ENCODE data around the gene DARS1.

Gene DARS1

DNA sequence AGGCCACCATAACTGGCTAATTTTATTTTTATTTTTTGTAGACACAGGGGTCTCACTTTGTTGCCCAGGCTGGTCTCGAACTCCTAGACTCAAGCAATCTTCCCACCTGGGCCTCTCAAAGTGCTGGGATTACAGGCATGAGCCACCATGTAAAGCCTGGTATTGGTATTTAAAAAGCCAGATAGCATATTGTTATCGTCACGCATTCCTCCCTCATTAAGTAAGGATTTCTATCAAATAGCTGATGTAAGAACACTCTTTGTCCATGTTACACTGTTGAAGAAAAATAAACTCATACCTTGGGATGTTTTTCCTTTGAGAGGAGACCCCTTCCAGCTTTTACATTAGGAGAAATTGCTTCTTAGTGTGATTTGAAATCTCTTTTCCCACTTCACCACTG, 39.2 kb upstream of the DARS1 start:
- Histone ChIP-seq H3K9ac (ENCODE audit: low read length) (peak overlapping the region; percentile 62), H3K36me3 (ENCODE audit: control insufficient read depth, insufficient read depth, low read length) (no peaks in the 10 kb centered on the region), H3K4me1 (ENCODE audit: control insufficient read depth, low read depth, low read length) (peaks cover 3% of the 10 kb centered on the region), H2BK15ac (replicated peaks; ENCODE audit: low read depth) (peak overlapping the region; percentile 94), H3K18ac (ENCODE audit: low read length) (no peak overlapping the region), H2BK5ac (ENCODE audit: low read length) (no peak overlapping the region), H3K4ac (ENCODE audit: low read depth, low read length) (no peak overlapping the region), H3K79me2 (ENCODE audit: control insufficient read depth, insufficient read depth, low read length) (no peaks in the 10 kb centered on the region), H3K23ac (ENCODE audit: low read length) (no peak overlapping the region), H3K4me3 (ENCODE audit: low read length) (no peak overlapping the region), H3K27ac (ENCODE audit: low read depth, low read length) (no peak overlapping the region), H4K5ac (ENCODE audit: low read length) (no peak overlapping the region), H2BK120ac (ENCODE audit: low read depth, low read length) (no peak overlapping the region), H4K8ac (ENCODE audit: low read depth, low read length) (no peak overlapping the region), H3K56ac (ENCODE audit: low read length) (peak overlapping the region; percentile 3), H2AK5ac (ENCODE audit: low read length) (no peak overlapping the region), H3K79me1 (ENCODE audit: low read length) (no peaks in the 10 kb centered on the region), H3K27me3 (ENCODE audit: insufficient read depth, low read length, poor library complexity) (no peaks in the 10 kb centered on the region), H3K4me2 (ENCODE audit: low read length) (no peak overlapping the region)
- no CpG with 5 or more reads among the region's 3 CpGs for WGBS (ENCODE audit: extremely low coverage, insufficient coverage, low lambda C conversion rate)
- DNase-seq, result no peak

DNA sequence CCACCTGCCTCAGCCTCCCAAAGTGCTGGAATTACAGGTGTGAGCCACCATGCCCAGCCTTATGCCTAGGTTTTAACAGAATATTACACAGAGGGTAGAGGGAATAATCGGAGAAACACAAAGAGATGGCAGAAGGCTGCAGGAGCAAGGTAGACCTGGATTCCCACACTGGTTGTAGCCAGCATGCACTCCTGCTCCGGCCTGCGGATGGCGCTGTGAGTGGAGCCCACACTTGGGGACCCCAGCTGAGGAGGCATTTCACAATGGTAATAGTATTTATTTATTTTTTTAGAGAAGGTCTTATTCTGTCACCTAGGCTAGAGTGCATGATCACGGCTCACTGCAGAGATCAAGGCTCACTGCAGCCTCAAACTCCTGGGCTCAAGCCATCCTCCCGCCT, 38.8 kb upstream of the DARS1 start:
- H3K79me2 ChIP-seq (ENCODE audit: control insufficient read depth, insufficient read depth, low read length), result no peaks in the 10 kb centered on the region
- H2AK5ac ChIP-seq (ENCODE audit: low read length), result no peak overlapping the region
- H4K8ac ChIP-seq (ENCODE audit: low read depth, low read length), result no peak overlapping the region
- no peak overlapping the region for H3K4me3 ChIP-seq (ENCODE audit: low read length)
- H3K79me1 ChIP-seq (ENCODE audit: low read length), result no peaks in the 10 kb centered on the region
- no peak overlapping the region for H3K27ac ChIP-seq (ENCODE audit: low read depth, low read length)
- H3K23ac ChIP-seq (ENCODE audit: low read length), result no peak overlapping the region
- H3K36me3 ChIP-seq (ENCODE audit: control insufficient read depth, insufficient read depth, low read length), result no peaks in the 10 kb centered on the region
- DNase-seq, result no peak
- H3K4me1 ChIP-seq (ENCODE audit: control insufficient read depth, low read depth, low read length), result peaks cover 3% of the 10 kb centered on the region
- no peak overlapping the region for H2BK120ac ChIP-seq (ENCODE audit: low read depth, low read length)
- H4K5ac ChIP-seq (ENCODE audit: low read length), result no peak overlapping the region
- H3K9ac ChIP-seq (ENCODE audit: low read length), result no peak overlapping the region
- WGBS (ENCODE audit: extremely low coverage, insufficient coverage, low lambda C conversion rate), result no CpG with 5 or more reads among the region's 6 CpGs
- H3K27me3 ChIP-seq (ENCODE audit: insufficient read depth, low read length, poor library complexity), result no peaks in the 10 kb centered on the region
- H3K56ac ChIP-seq (ENCODE audit: low read length), result no peak overlapping the region
- H3K4me2 ChIP-seq (ENCODE audit: low read length), result no peak overlapping the region
- H2BK5ac ChIP-seq (ENCODE audit: low read length), result no peak overlapping the region
- H3K4ac ChIP-seq (ENCODE audit: low read depth, low read length), result no peak overlapping the region
- H3K18ac ChIP-seq (ENCODE audit: low read length), result no peak overlapping the region
- H2BK15ac ChIP-seq (replicated peaks; ENCODE audit: low read depth), result peak overlapping the region; percentile 94

DNA sequence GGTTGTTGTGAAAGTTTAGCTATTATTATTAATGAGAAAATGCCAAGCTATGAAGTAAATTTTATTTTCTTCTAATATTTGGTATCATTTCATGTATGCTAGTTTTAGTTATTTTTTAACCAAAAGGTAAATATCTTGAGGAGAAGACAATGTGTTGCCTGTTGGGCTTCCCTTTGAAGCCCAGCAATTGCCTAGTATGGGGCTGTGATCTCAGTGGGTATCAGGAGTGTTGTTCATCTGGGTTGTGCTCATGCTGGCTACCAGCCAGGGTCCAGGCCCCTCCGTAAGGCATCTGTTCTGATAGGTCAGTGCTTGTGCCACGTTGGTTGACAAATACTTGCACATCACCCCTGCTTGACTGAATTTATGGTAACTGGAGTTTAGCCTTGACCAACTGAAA, 38.0 kb upstream of the DARS1 start:
- DNase-seq, result no peak
- Histone ChIP-seq H3K27ac (ENCODE audit: low read depth, low read length) (no peak overlapping the region), H3K23ac (ENCODE audit: low read length) (no peak overlapping the region), H2BK5ac (ENCODE audit: low read length) (no peak overlapping the region), H3K9ac (ENCODE audit: low read length) (no peak overlapping the region), H4K5ac (ENCODE audit: low read length) (no peak overlapping the region), H2AK5ac (ENCODE audit: low read length) (no peak overlapping the region), H3K4me2 (ENCODE audit: low read length) (no peak overlapping the region), H3K18ac (ENCODE audit: low read length) (no peak overlapping the region), H3K4ac (ENCODE audit: low read depth, low read length) (no peak overlapping the region), H3K79me2 (ENCODE audit: control insufficient read depth, insufficient read depth, low read length) (no peaks in the 10 kb centered on the region), H3K36me3 (ENCODE audit: control insufficient read depth, insufficient read depth, low read length) (no peaks in the 10 kb centered on the region), H2BK120ac (ENCODE audit: low read depth, low read length) (no peak overlapping the region), H3K4me3 (ENCODE audit: low read length) (no peak overlapping the region), H3K56ac (ENCODE audit: low read length) (no peak overlapping the region), H3K27me3 (ENCODE audit: insufficient read depth, low read length, poor library complexity) (no peaks in the 10 kb centered on the region), H3K79me1 (ENCODE audit: low read length) (no peaks in the 10 kb centered on the region), H4K8ac (ENCODE audit: low read depth, low read length) (no peak overlapping the region), H2BK15ac (replicated peaks; ENCODE audit: low read depth) (no peak overlapping the region), H3K4me1 (ENCODE audit: control insufficient read depth, low read depth, low read length) (peaks cover 3% of the 10 kb centered on the region)
- no CpG with 5 or more reads among the region's 2 CpGs for WGBS (ENCODE audit: extremely low coverage, insufficient coverage, low lambda C conversion rate)

DNA sequence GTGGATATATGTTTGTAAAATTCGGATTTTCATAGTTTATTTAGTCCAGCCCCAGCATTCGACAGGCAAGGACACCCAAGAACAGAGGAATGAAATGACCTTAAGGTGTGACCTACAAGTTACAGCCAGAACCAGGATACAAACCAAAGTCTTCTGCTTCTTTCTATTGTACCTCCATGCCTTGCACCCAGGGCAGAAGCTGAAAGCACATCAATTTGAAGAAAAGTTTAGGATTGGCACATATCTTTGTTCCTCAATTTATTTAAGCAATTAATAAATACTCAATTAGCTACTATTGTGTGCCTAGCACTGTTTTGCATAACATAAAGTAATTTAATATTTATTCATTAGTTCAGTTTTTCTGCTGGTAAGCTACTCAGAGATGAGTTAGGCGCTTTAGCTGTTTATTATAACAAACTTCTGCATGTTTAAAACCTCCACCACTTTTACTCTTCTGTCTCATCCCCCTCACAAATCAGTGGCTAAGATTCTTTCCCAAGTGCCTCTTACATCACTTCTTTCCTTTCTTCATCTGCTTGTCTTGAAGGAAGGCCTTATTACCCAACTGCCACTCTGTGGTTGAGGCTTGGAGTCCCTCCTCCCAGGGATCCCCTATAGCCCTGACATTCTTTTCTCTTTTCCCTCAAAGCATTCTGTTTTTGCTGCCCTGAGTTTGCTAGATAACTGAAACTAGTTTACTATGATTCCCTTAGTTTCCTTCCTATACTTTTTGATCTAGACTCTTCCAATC, 37.1 kb upstream of the DARS1 start:
- Histone ChIP-seq H3K4me2 (ENCODE audit: low read length) (no peak overlapping the region), H3K4me1 (ENCODE audit: control insufficient read depth, low read depth, low read length) (peaks cover 3% of the 10 kb centered on the region), H3K9ac (ENCODE audit: low read length) (no peak overlapping the region), H2BK15ac (replicated peaks; ENCODE audit: low read depth) (no peak overlapping the region), H3K79me1 (ENCODE audit: low read length) (no peaks in the 10 kb centered on the region), H3K23ac (ENCODE audit: low read length) (no peak overlapping the region), H3K4ac (ENCODE audit: low read depth, low read length) (no peak overlapping the region), H4K8ac (ENCODE audit: low read depth, low read length) (no peak overlapping the region), H2BK120ac (ENCODE audit: low read depth, low read length) (no peak overlapping the region), H3K79me2 (ENCODE audit: control insufficient read depth, insufficient read depth, low read length) (no peaks in the 10 kb centered on the region), H3K27ac (ENCODE audit: low read depth, low read length) (no peak overlapping the region), H4K5ac (ENCODE audit: low read length) (no peak overlapping the region), H2BK5ac (ENCODE audit: low read length) (no peak overlapping the region), H2AK5ac (ENCODE audit: low read length) (no peak overlapping the region), H3K27me3 (ENCODE audit: insufficient read depth, low read length, poor library complexity) (no peaks in the 10 kb centered on the region), H3K4me3 (ENCODE audit: low read length) (no peak overlapping the region), H3K18ac (ENCODE audit: low read length) (no peak overlapping the region), H3K36me3 (ENCODE audit: control insufficient read depth, insufficient read depth, low read length) (no peaks in the 10 kb centered on the region), H3K56ac (ENCODE audit: low read length) (no peak overlapping the region)
- no peak for DNase-seq
- no CpG with 5 or more reads among the region's 3 CpGs for WGBS (ENCODE audit: extremely low coverage, insufficient coverage, low lambda C conversion rate)

DNA sequence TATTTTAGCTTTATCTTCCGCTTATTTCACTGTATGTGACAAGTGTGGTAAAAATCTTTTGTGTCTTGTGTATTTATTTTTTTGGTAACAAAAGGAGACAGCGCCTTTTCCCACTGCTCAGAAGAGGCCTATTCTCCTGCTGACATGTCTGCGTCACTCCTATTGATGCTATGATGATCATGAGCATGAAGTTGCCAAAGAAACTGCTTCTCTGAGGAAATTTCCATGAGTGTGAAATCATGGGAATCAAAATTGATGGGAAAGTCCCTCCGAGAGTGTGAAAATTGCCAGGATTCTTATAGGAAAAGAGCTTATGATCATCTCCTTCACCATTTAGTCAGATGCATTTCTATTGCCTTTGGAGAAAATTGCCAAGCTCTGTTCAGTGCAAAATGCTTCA, 36.5 kb upstream of the DARS1 start:
- Histone ChIP-seq H3K56ac (ENCODE audit: low read length) (no peak overlapping the region), H3K36me3 (ENCODE audit: control insufficient read depth, insufficient read depth, low read length) (no peaks in the 10 kb centered on the region), H3K9ac (ENCODE audit: low read length) (no peak overlapping the region), H3K4me3 (ENCODE audit: low read length) (no peak overlapping the region), H3K23ac (ENCODE audit: low read length) (no peak overlapping the region), H3K27ac (ENCODE audit: low read depth, low read length) (no peak overlapping the region), H4K5ac (ENCODE audit: low read length) (no peak overlapping the region), H2BK15ac (replicated peaks; ENCODE audit: low read depth) (no peak overlapping the region), H3K79me2 (ENCODE audit: control insufficient read depth, insufficient read depth, low read length) (no peaks in the 10 kb centered on the region), H3K4me1 (ENCODE audit: control insufficient read depth, low read depth, low read length) (peaks cover 3% of the 10 kb centered on the region), H2BK120ac (ENCODE audit: low read depth, low read length) (no peak overlapping the region), H3K27me3 (ENCODE audit: insufficient read depth, low read length, poor library complexity) (no peaks in the 10 kb centered on the region), H3K4ac (ENCODE audit: low read depth, low read length) (no peak overlapping the region), H3K79me1 (ENCODE audit: low read length) (no peaks in the 10 kb centered on the region), H2BK5ac (ENCODE audit: low read length) (no peak overlapping the region), H2AK5ac (ENCODE audit: low read length) (no peak overlapping the region), H3K18ac (ENCODE audit: low read length) (no peak overlapping the region), H4K8ac (ENCODE audit: low read depth, low read length) (no peak overlapping the region), H3K4me2 (ENCODE audit: low read length) (no peak overlapping the region)
- no CpG with 5 or more reads among the region's 4 CpGs for WGBS (ENCODE audit: extremely low coverage, insufficient coverage, low lambda C conversion rate)
- DNase-seq, result no peak

DNA sequence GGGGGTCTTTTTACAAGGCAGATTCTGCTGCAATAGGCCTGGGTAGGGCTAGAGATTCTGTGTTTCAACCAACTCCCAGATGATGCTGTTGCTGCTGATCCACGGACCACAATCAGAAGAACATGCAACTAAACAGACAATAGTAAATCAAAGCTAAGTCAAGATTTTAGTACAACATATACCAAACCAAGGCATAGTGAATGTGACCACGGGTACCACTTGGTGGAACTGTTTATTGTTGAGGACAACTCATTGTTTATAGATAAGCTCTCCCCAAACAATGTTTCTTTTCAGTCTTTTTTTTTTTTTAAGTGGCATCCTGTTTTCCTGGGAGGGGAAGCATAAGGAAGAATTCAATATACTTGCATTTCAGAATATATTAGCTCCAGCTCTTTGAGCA, 36.0 kb upstream of the DARS1 start:
- Histone ChIP-seq H2AK5ac (ENCODE audit: low read length) (no peak overlapping the region), H3K9ac (ENCODE audit: low read length) (no peak overlapping the region), H3K4me3 (ENCODE audit: low read length) (no peak overlapping the region), H2BK15ac (replicated peaks; ENCODE audit: low read depth) (no peak overlapping the region), H4K8ac (ENCODE audit: low read depth, low read length) (no peak overlapping the region), H2BK120ac (ENCODE audit: low read depth, low read length) (no peak overlapping the region), H3K27ac (ENCODE audit: low read depth, low read length) (no peak overlapping the region), H2BK5ac (ENCODE audit: low read length) (no peak overlapping the region), H3K56ac (ENCODE audit: low read length) (no peak overlapping the region), H3K79me1 (ENCODE audit: low read length) (no peaks in the 10 kb centered on the region), H3K4me2 (ENCODE audit: low read length) (no peak overlapping the region), H3K4me1 (ENCODE audit: control insufficient read depth, low read depth, low read length) (peaks cover 3% of the 10 kb centered on the region), H4K5ac (ENCODE audit: low read length) (no peak overlapping the region), H3K4ac (ENCODE audit: low read depth, low read length) (no peak overlapping the region), H3K27me3 (ENCODE audit: insufficient read depth, low read length, poor library complexity) (no peaks in the 10 kb centered on the region), H3K79me2 (ENCODE audit: control insufficient read depth, insufficient read depth, low read length) (no peaks in the 10 kb centered on the region), H3K36me3 (ENCODE audit: control insufficient read depth, insufficient read depth, low read length) (no peaks in the 10 kb centered on the region), H3K18ac (ENCODE audit: low read length) (no peak overlapping the region), H3K23ac (ENCODE audit: low read length) (no peak overlapping the region)
- WGBS (ENCODE audit: extremely low coverage, insufficient coverage, low lambda C conversion rate), result no CpG with 5 or more reads among the region's 2 CpGs
- no peak for DNase-seq
